ENCODE results near the gene FGF7. TPM values are rescaled to one million over a fixed set of nuclear protein-coding genes. Genes with fewer than 3 reads are reported as not detected.
"Not testable (repeated sequence)": the region's sequence is repeated elsewhere in the genome, so short reads cannot be mapped to it uniquely, and the experiment has no call there.

The FGF7 gene
- total RNA-seq, 1 donor from 2014 or later: 0.05 TPM

DNA sequence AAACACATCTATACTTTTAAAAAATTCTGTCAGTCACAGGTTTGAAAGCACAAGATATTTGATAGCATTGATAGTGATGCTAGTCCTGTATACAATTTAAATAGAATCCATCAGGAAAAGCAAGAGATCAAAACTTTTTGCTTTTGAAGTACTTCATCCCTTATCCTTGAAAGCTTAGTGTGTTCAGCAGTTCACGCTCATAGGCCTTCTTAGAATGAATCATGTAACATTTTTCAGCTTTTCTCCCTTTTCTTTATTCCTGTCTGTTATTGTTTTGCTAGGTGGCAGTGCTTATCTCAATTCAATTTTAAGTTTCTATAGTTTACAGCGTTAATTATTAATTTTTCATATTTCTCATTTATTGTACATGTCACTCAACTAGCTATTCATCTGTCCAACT lies 69.1 kb downstream of the FGF7 start:
- intact Hi-C loops (cut with micrococcal nuclease): no loop called here

GRCh38 chr15:49492830-49493229 lies 69.8 kb downstream of the FGF7 start:
- intact Hi-C loops (cut with micrococcal nuclease): no loop called here

DNA sequence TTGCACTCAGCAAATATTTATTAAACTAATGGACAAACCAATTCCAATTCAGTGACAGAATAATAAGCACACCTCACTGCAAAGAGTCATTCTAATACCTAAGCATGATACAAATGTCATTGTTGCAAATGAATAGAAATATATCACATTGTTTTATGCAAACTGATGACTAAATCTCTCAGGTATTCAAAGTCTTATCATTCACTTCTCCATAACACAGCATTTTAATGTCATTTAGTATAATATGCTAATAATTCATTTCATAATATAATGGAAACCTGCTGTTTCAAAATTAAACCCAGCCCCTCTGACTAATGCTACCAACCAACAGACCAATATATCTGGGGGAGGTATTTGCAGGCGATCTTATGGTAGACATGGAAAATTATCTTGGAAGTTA lies 71.8 kb downstream of the FGF7 start:
- intact Hi-C loops (cut with micrococcal nuclease): no loop called here

DNA sequence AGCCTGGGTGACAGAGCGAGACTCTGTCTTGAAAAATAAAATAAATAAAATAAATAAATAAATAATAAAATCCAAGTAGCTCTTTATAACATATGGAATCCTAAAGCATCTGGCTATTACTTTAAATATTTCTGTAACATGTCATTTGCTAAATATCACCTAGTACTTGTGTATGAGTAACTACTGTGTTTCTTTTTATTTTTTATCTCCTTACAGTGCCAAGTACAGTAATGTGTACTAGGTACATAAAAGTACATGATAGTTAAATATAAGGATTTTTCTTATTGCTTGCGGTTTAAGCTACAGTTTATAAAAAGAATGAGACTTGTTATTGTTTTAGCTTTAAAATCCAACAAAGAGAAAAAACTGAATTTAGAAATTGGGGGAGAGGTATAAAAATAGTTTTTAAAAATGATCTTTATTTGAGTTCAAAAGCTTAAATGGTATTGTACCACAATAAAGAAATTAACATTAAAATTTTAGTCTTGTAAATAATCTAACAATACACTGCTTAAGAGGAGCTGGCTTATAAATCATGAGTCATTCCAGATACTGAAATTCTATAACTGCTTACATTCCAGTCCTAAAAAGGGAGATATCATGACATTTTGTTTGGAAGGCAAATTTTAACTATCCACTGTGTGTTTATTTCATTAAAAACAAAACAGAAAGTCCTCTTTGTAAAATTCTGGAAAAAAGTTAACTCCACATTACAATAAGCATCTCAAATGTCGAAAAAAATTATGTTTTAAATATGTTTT lies 73.1 kb downstream of the FGF7 start:
- intact Hi-C loops (cut with micrococcal nuclease): no loop called here

DNA sequence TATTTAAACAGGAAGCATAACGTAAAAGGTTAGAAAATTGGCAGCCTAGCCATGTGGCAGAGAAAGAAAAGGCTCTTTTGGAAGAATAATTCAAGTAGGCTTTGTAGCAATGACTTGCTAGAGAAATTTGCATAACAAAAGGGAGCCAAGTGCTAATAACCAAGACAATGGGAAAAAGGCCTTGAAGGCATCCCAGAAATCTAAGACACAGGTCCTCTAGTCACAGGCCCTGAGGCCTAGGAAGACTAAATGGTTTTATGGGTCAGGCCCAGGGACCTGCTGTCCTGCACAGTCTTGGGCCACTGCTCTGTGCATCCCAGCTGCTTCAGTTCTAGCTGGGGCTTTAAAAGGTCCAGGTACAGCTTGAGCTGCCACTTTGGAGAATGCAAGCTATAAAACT lies 78.5 kb downstream of the FGF7 start:
- intact Hi-C loops (cut with micrococcal nuclease): no loop called here

DNA sequence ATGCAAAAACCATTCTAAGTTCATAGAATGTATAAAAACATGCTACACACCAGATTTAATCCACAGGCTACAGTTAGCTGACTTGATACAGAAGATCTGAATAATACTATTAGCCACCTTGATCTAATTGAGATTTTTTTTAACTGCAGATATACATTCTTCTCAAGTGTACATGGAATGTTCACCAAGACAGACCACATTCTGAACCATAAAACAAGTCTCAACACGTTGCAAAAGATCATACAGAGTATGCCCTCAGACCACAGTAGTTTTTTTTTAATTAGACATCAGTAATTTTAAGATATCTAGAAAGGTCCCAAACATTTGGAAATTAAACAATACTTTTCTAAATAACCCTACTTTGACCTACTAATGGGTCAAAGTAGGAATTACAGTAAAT lies 83.3 kb downstream of the FGF7 start:
- intact Hi-C loops (cut with micrococcal nuclease): no loop called here

DNA sequence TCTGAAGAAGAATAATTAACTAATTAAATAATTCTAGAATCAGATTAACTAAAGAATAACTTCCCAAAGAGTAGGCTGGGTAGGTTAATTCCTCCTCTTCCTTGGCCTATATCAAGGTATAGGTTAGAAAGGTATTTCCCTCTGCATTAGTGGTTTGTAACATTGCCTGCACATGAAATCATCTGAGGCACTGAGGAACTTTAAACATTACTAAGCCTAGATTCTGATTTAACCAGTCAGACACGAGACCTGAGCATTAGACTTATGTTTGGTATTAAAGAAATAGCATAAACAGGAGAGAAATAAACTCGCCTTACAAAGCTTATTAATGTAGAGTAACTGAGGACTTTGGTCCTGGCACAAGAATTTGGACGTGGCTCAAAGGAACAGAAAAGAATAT lies 84.2 kb downstream of the FGF7 start:
- intact Hi-C loops (cut with micrococcal nuclease): no loop called here

DNA sequence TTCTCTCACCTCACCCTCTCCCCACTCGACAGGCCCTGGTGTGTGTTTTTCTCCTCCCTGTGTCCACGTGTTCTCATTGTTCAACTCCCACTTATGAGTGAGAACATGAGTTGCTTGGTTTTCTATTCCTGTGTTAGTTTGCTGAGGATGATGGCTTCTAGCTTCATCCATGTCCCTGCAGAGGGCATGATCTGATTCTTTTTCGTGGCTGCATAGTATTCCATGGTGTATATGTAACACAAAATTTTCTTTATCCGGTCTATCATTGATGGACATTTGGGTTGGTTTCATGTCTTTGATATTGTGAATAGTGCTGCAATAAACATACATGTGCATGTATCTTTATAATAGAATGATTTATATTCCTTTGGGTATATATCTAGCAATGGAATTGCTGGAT lies 89.7 kb downstream of the FGF7 start:
- intact Hi-C loops (cut with micrococcal nuclease): not testable (repeated sequence)

GRCh38 chr15:49521802-49522201 lies 98.8 kb downstream of the FGF7 start:
- intact Hi-C loops (cut with micrococcal nuclease): no loop called here

GRCh38 chr15:49528289-49528688 lies 105.2 kb downstream of the FGF7 start:
- intact Hi-C loops (cut with micrococcal nuclease): no loop called here

GRCh38 chr15:49530092-49530491 lies 107.0 kb downstream of the FGF7 start:
- intact Hi-C loops (cut with micrococcal nuclease): no loop called here

Other genes starting within 250 kb of the FGF7 start
- gene FAM227B, start 197.6 kb downstream of the FGF7 start, total RNA-seq: 3.2 and 3.3 TPM in 2 replicates
- 17.5 and 20.5 TPM in 2 replicates for gene DTWD1, start 197.8 kb downstream of the FGF7 start, total RNA-seq

Data from T-helper 2 cell treated with Interferon-gamma antibody and Interleukin-4, amounts not matched to agents 100 ng/mL and 5 ng/mL, for 36 hours (primary cell).